HG02610 (cell line): ENCODE results near the gene ATP9A.

Experiments used
- ATAC-seq: cut with Tn5 transposase; IDR thresholded peaks from one replicate; pipeline ENCODE4 v1.9.1; 2021; ENCODE audit warnings: mild to moderate bottlenecking, moderate library complexity; ENCODE audit not compliant: unreplicated experiment

ATP9A gene

GRCh38 chr20:51560550-51561307 is 207.5 kb downstream of the ATP9A start:
- no peak for ATAC-seq

- no peak for ATAC-seq
These were observed 208.1 kb downstream of the ATP9A start for GRCh38 chr20:51560042-51560441.

- no peak for ATAC-seq
These were observed 213.5 kb downstream of the ATP9A start for GRCh38 chr20:51554538-51555165.

- ATAC-seq, result no peak
These were observed 214.2 kb downstream of the ATP9A start for GRCh38 chr20:51553897-51554486.

- no peak for ATAC-seq
These were observed 217.0 kb downstream of the ATP9A start for GRCh38 chr20:51551186-51551585.

GRCh38 chr20:51549474-51549873 is 218.7 kb downstream of the ATP9A start:
- no peak for ATAC-seq

- ATAC-seq, result no peak
These were observed 220.2 kb downstream of the ATP9A start for GRCh38 chr20:51547951-51548350.
